K562 (cell line): ENCODE results near the gene PTGES3. TPM values are rescaled to one million over a fixed set of nuclear protein-coding genes. Genes with fewer than 3 reads are reported as not detected.

Source experiments
- COPS2 ChIP-seq: fragments of 450-650 bp; conservative IDR thresholded peaks from 2 replicates; pipeline ENCODE4 v1.6.1; 2016; ENCODE audit warnings: mild to moderate bottlenecking, moderate library complexity
- GATAD2B ChIP-seq: fragments of 450-650 bp; IDR thresholded peaks from 2 replicates; pipeline ENCODE4 v1.6.1; 2017; ENCODE audit warnings: mild to moderate bottlenecking, borderline replicate concordance
- HDAC2 ChIP-seq: fragments of 450-650 bp; IDR thresholded peaks from 2 replicates; pipeline ENCODE4 v1.6.1; 2016; ENCODE audit warnings: mild to moderate bottlenecking
- HDAC8 ChIP-seq: fragments of 450-650 bp; IDR thresholded peaks from 2 replicates; pipeline ENCODE4 v1.6.1; 2016; ENCODE audit warnings: mild to moderate bottlenecking, missing genetic modification characterization, moderate library complexity, missing compliant biosample characterization
- LEF1 ChIP-seq: fragments of 450-650 bp; IDR thresholded peaks from 2 replicates; pipeline ENCODE4 v1.6.1; 2016; ENCODE audit warnings: mild to moderate bottlenecking
- MCM5 ChIP-seq: fragments of 450-650 bp; IDR thresholded peaks from 2 replicates; pipeline ENCODE4 v1.6.1; 2016; ENCODE audit warnings: low read depth
- MYC ChIP-seq, 2 experiments: fragments of 250-450 bp in 1 of 2; sonication (Bioruptor Pico) in 1 of 2; IDR thresholded peaks; 2 replicates each; pipeline versions ENCODE4 v1.5.1 to v1.6.1; 2012 to 2021; ENCODE audit warnings: low read depth in 2 of 2, borderline replicate concordance in 1 of 2, improper control_type of control experiment in 1 of 2, low read length in 1 of 2, mild to moderate bottlenecking in 1 of 2, moderate library complexity in 1 of 2
- NFATC3 ChIP-seq: fragments of 450-650 bp; IDR thresholded peaks from 2 replicates; pipeline ENCODE4 v1.6.1; 2017; ENCODE audit warnings: mild to moderate bottlenecking
- NFRKB ChIP-seq: fragments of 450-650 bp; IDR thresholded peaks from 2 replicates; pipeline ENCODE4 v1.6.1; 2016; ENCODE audit warnings: low read depth
- PURB ChIP-seq: sonication (generic); formaldehyde crosslinking; IDR thresholded peaks from 2 replicates; pipeline ENCODE4 v1.9.0; 2021; ENCODE audit warnings: low read depth, mild to moderate bottlenecking, missing genetic modification reagents
- RBM17 ChIP-seq: fragments of 200-400 bp; formaldehyde crosslinking; IDR thresholded peaks from 2 replicates; pipeline ENCODE4 v1.6.1; 2017; ENCODE audit warnings: low read depth, mild to moderate bottlenecking, low read length, borderline replicate concordance
- TAL1 ChIP-seq: fragments of 450-650 bp; IDR thresholded peaks from 2 replicates; pipeline ENCODE4 v1.6.1; 2016; ENCODE audit warnings: mild to moderate bottlenecking
- ZKSCAN1 ChIP-seq: fragments of 150-350 bp; IDR thresholded peaks from 2 replicates; pipeline ENCODE4 v1.6.1; 2016; ENCODE audit warnings: low read depth, low read length
- ZNF347 ChIP-seq: fragments of 450-650 bp; formaldehyde crosslinking; IDR thresholded peaks from 2 replicates; pipeline ENCODE4 v1.4.0; 2020; ENCODE audit warnings: low read depth, mild to moderate bottlenecking, moderate library complexity
- ZSCAN32 ChIP-seq: fragments of 450-650 bp; formaldehyde crosslinking; IDR thresholded peaks from 2 replicates; pipeline ENCODE4 v1.4.0; 2020; ENCODE audit warnings: mild to moderate bottlenecking, moderate library complexity
- polyA plus RNA-seq, 8 experiments: library from polyadenylated mRNA; depleted of rRNA in 4 of 8; stranded (reverse) in 5 of 8; unstranded in 3 of 8; fragments of >200 nt; fragmentation: Nextera tagmentation in 2 of 8; fragmentation: Illumina TruSeq in 1 of 8; extraction: Ambion mirVana in 2 of 8; extraction: Trizol in 1 of 8; gene quantifications; 2 replicates each; pipeline versions ENCODE4 v1.2.1 to v1.2.3, GENCODE V29; 2011 to 2014; ENCODE audit warnings: inconsistent platforms in 1 of 8, missing spikeins in 1 of 8
- total RNA-seq, 7 experiments: library from RNA; depleted of rRNA in 6 of 7; stranded (reverse); fragments of >200 nt in 6 of 7; fragmentation: Illumina TruSeq in 2 of 7; extraction: Trizol in 2 of 7; gene quantifications; 2 replicates each; pipeline versions ENCODE4 v1.2.1 to v1.2.3, GENCODE V29; 2011 to 2021; ENCODE audit warnings: low replicate concordance in 1 of 7
- TF ChIP-seq, protein P1 (sequence below): fragments of 450-650 bp; IDR thresholded peaks from 2 replicates; pipeline ENCODE4 v1.7.0; 2016; ENCODE audit warnings: borderline replicate concordance
- TF ChIP-seq, protein P2 (sequence below): sonication (generic); formaldehyde crosslinking; IDR thresholded peaks from 2 replicates; pipeline ENCODE4 v1.8.0; 2023; ENCODE audit warnings: mild to moderate bottlenecking, missing genetic modification reagents
- TF ChIP-seq, protein P3 (sequence below): fragments of 250-450 bp; sonication (Bioruptor Pico); IDR thresholded peaks from 2 replicates; pipeline ENCODE4 v1.8.0; 2021; ENCODE audit warnings: borderline replicate concordance, mild to moderate bottlenecking, moderate library complexity; ENCODE audit not compliant: poor library complexity, severe bottlenecking
- TF ChIP-seq, protein P4 (sequence below), 2 experiments: IDR thresholded peaks in 1 of 2; conservative IDR thresholded peaks in 1 of 2; 2 replicates each; pipeline ENCODE4 v1.6.1; 2016; ENCODE audit warnings: low read depth in 2 of 2, mild to moderate bottlenecking in 1 of 2, missing compliant biosample characterization in 1 of 2, missing genetic modification characterization in 1 of 2, moderate library complexity in 1 of 2
- TF ChIP-seq, protein P5 (sequence below): fragments of 450-650 bp; formaldehyde crosslinking; IDR thresholded peaks from 2 replicates; pipeline ENCODE4 v1.4.0; 2022; ENCODE audit warnings: mild to moderate bottlenecking, moderate library complexity

Gene PTGES3
- total and polyA plus RNA-seq, 9 of the 15 experiments (the other 6 are each of a cell fraction or from before 2014, with no cell fraction given): 163 to 501 (median 213) TPM

DNA sequence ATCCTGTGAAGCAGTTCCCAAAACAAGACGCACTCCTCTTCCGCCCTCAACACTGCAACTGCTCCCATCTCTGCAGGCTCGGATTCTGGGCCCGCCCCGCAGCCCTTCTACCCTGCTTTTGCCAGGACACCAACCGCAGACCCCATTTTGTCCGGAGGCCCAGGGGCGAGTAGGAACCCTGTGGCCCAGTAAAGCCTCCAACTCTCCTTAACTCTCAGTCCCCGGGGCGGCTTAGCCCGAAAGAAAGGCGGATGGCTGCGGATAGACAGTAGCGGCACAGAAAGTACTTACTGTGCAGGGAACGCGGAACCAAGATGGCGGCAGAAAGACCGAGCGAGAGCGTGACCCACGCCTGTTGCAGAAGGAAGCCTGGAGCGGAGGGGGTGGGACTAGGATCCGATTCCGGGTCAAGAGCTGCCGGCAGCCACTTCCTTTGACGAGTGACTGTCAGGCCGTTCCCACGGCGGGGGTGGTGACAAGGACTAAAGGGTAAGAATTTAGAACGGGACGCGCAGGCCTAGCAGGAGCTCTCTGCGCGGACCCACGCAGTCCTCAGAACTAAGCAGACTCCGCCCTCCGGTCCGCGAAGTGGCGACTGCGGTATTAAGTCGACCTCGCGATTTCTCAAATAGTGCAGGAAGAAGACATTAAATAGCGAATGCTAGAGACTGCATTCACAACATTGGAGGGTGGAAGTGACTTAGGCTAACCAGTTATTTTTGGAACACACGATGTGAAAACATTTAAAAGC, 37.1 kb upstream of the PTGES3 start, which contains the start of gene NACA (continued):
- TF ChIP-seq, protein P1, sequence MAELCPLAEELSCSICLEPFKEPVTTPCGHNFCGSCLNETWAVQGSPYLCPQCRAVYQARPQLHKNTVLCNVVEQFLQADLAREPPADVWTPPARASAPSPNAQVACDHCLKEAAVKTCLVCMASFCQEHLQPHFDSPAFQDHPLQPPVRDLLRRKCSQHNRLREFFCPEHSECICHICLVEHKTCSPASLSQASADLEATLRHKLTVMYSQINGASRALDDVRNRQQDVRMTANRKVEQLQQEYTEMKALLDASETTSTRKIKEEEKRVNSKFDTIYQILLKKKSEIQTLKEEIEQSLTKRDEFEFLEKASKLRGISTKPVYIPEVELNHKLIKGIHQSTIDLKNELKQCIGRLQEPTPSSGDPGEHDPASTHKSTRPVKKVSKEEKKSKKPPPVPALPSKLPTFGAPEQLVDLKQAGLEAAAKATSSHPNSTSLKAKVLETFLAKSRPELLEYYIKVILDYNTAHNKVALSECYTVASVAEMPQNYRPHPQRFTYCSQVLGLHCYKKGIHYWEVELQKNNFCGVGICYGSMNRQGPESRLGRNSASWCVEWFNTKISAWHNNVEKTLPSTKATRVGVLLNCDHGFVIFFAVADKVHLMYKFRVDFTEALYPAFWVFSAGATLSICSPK: 0 out of 2 replicates have a peak, but pooled peaks have one; percentile 76
- TF ChIP-seq HDAC8: no peak; the same call in 1 of the 2 replicates
- TF ChIP-seq, protein P2, sequence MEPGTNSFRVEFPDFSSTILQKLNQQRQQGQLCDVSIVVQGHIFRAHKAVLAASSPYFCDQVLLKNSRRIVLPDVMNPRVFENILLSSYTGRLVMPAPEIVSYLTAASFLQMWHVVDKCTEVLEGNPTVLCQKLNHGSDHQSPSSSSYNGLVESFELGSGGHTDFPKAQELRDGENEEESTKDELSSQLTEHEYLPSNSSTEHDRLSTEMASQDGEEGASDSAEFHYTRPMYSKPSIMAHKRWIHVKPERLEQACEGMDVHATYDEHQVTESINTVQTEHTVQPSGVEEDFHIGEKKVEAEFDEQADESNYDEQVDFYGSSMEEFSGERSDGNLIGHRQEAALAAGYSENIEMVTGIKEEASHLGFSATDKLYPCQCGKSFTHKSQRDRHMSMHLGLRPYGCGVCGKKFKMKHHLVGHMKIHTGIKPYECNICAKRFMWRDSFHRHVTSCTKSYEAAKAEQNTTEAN (CRISPR knock-in tag): 0 out of 2 replicates have a peak, but pooled peaks have one; percentile 68
- TF ChIP-seq MCM5: no peak
- no peak for TF ChIP-seq RBM17
- TF ChIP-seq TAL1: no peak
- TF ChIP-seq PURB (CRISPR knock-in tag): no peak
- no peak for TF ChIP-seq COPS2
- TF ChIP-seq, protein P3, sequence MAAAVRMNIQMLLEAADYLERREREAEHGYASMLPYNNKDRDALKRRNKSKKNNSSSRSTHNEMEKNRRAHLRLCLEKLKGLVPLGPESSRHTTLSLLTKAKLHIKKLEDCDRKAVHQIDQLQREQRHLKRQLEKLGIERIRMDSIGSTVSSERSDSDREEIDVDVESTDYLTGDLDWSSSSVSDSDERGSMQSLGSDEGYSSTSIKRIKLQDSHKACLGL (CRISPR knock-in tag): peak; percentile 72
- peak; percentile 100 for TF ChIP-seq MYC (IDR thresholded peaks at IDR 0.05; ENCODE audit: low read depth, low read length)
- TF ChIP-seq MYC (CRISPR knock-in tag; IDR thresholded peaks at IDR 0.05; ENCODE audit: borderline replicate concordance, low read depth): peak; percentile 98; the same call in 1 of the 2 replicates
- TF ChIP-seq, protein P4, sequence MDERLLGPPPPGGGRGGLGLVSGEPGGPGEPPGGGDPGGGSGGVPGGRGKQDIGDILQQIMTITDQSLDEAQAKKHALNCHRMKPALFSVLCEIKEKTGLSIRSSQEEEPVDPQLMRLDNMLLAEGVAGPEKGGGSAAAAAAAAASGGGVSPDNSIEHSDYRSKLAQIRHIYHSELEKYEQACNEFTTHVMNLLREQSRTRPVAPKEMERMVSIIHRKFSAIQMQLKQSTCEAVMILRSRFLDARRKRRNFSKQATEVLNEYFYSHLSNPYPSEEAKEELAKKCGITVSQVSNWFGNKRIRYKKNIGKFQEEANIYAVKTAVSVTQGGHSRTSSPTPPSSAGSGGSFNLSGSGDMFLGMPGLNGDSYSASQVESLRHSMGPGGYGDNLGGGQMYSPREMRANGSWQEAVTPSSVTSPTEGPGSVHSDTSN (CRISPR knock-in tag; IDR thresholded peaks at IDR 0.05; ENCODE audit: low read depth): peak; percentile 74
- TF ChIP-seq, protein P4 (tag; conservative IDR thresholded peaks at IDR 0.05; ENCODE audit: low read depth): peak; percentile 93
- no peak for TF ChIP-seq ZSCAN32 (CRISPR knock-in tag)
- peak; percentile 100 for TF ChIP-seq NFRKB
- TF ChIP-seq NFATC3: no peak
- TF ChIP-seq ZNF347 (CRISPR knock-in tag): no peak
- no peak; the same call in 1 of the 2 replicates for TF ChIP-seq HDAC2
- peak; percentile 28; the same call in 1 of the 2 replicates for TF ChIP-seq LEF1
- peak; percentile 58; the same call in 1 of the 2 replicates for TF ChIP-seq ZKSCAN1
- TF ChIP-seq, protein P5, sequence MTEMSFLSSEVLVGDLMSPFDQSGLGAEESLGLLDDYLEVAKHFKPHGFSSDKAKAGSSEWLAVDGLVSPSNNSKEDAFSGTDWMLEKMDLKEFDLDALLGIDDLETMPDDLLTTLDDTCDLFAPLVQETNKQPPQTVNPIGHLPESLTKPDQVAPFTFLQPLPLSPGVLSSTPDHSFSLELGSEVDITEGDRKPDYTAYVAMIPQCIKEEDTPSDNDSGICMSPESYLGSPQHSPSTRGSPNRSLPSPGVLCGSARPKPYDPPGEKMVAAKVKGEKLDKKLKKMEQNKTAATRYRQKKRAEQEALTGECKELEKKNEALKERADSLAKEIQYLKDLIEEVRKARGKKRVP: no peak
- peak; percentile 82; the same call in 1 of the 2 replicates for TF ChIP-seq GATAD2B
